Measurements from ENCODE around the gene ADRA2C.

- TF ChIP-seq CTCF (IDR thresholded peaks at IDR 0.05; ENCODE audit: borderline replicate concordance, extremely low read depth, low read length, poor library complexity, severe bottlenecking) (no peak), EZH2 (IDR thresholded peaks at IDR 0.05; ENCODE audit: borderline replicate concordance, low read depth, low read length, severe bottlenecking) (no peak)
These were observed 42.4 kb downstream of the ADRA2C start for GRCh38 chr4:3808597-3808996.
